ENCODE measurements around the gene DNAJC15. TPM values are rescaled to one million over a fixed set of nuclear protein-coding genes. Genes with fewer than 3 reads are reported as not detected.
"Not testable (repeated sequence)": the region's sequence is repeated elsewhere in the genome, so short reads cannot be mapped to it uniquely, and the experiment has no call there.

The DNAJC15 gene
- total RNA-seq, 1 donor from 2014 or later: 4.7 TPM

- H3K36me3 ChIP-seq: no peaks in the 10 kb centered on the region
- H3K27ac ChIP-seq: peak overlapping the region; percentile 30
- intact Hi-C loops (cut with DNase I): no loop called here
- no peak for DNase-seq (ENCODE audit: extremely low spot score in 2 of 2)
- H3K27me3 ChIP-seq: no peaks in the 10 kb centered on the region
- no peak overlapping the region for H3K4me3 ChIP-seq
- no peak for TF ChIP-seq POLR2A (IDR thresholded peaks at IDR 0.05)
- no peaks in the 10 kb centered on the region for H3K9me3 ChIP-seq
- peaks cover 29% of the 10 kb centered on the region for H3K4me1 ChIP-seq
These were observed 35.4 kb downstream of the DNAJC15 start for GRCh38 chr13:43058831-43059230.

DNA sequence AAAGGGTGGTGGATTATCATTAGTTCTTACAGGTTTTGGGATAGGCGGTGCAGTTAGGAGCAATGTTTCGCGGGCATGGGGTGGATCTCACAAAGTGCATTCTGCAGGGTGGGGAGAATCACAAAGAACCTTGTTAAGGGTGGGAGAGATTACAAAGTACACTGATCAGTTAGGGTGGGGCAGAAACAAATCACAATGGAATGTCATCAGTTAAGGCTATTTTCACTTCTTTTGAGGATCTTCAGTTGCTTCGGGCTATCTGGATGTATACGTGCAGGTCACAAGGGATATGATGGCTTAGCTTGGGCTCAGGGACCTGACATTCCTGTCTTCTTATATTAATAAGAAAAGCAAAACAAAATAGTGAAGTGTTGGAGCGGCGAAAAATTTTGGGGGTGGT lies 36.4 kb downstream of the DNAJC15 start:
- peaks cover 20% of the 10 kb centered on the region for H3K4me1 ChIP-seq
- intact Hi-C loops (cut with DNase I); H3K36me3 ChIP-seq; H3K27ac ChIP-seq; DNase-seq (ENCODE audit: extremely low spot score in 2 of 2); H3K4me3 ChIP-seq; H3K27me3 ChIP-seq; H3K9me3 ChIP-seq: not testable (repeated sequence)

DNA sequence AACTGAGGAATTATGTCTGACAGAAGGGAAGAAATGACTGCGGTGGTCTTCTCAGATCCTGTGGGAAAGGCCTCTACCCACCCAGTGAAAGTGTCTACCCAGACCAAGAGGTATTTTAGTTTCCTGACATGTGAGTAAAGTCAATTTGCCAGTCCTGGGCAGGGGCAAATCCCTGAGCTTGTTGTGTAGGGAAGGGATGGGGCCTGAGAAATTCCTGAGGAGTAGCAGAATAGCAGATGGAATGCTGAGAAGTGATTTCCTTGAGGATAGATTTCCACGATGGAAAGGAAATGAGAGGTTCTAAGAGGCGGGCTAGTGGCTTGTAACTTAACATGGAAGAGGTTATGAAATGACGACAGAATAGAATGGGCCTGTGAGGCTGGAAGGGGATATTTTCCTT lies 37.4 kb downstream of the DNAJC15 start:
- H3K27ac ChIP-seq; H3K4me3 ChIP-seq; DNase-seq (ENCODE audit: extremely low spot score in 2 of 2); H3K27me3 ChIP-seq; intact Hi-C loops (cut with DNase I); H3K36me3 ChIP-seq; H3K9me3 ChIP-seq: not testable (repeated sequence)
- H3K4me1 ChIP-seq: peaks cover 14% of the 10 kb centered on the region

DNA sequence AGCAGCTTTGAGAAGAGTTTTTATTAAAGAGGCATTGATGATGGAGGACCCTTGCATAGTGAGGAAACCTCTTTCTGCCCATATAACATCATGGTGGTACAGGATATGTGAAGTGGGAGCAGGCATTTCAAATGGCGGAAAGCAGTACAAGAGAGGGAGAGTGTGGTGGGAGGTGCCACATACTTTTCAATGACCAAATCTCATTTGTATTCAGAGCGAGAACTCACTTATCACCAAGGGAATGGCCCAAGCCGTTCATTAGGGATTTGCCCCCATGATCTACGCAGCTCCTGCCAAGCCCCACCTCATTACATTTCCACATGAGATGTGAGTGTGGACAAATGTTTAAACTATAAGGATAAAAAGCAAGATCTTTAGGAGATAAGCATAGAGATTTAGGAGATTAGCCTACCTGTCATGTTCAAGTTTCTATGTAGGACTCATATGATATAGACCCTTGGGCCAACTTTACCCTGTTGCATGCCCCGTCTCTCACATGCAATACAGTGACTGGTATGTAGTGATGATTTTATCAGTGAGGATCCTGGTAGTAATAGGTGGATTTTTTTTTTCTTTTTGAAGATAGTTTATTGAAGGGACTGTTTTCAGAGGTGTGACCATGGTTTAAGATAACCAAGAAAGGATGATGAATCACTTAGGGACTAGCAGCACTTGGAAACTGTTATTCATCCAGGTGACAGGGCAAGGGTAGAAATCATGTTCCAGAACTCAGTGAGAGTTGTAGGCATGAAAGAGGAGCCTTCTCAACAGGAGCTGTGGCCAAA lies 38.3 kb downstream of the DNAJC15 start:
- H3K27ac ChIP-seq: no peak overlapping the region
- H3K4me1 ChIP-seq: peaks cover 14% of the 10 kb centered on the region
- H3K27me3 ChIP-seq: no peaks in the 10 kb centered on the region
- no peaks in the 10 kb centered on the region for H3K9me3 ChIP-seq
- H3K36me3 ChIP-seq: no peaks in the 10 kb centered on the region
- intact Hi-C loops (cut with DNase I): no loop called here
- no peak overlapping the region for H3K4me3 ChIP-seq
- DNase-seq (ENCODE audit: extremely low spot score in 2 of 2): no peak
- TF ChIP-seq POLR2AphosphoS5 (IDR thresholded peaks at IDR 0.05; ENCODE audit: insufficient read depth in 1 of 2, low read depth in 1 of 2) (no peak), POLR2A (IDR thresholded peaks at IDR 0.05) (no peak), CTCF (IDR thresholded peaks at IDR 0.05) (no peak)

- TF ChIP-seq POLR2A (IDR thresholded peaks at IDR 0.05): no peak
- no peak for TF ChIP-seq CTCF (IDR thresholded peaks at IDR 0.05)
- TF ChIP-seq POLR2AphosphoS5 (IDR thresholded peaks at IDR 0.05; ENCODE audit: insufficient read depth in 1 of 2, low read depth in 1 of 2): no peak
- intact Hi-C loops (cut with DNase I): no loop called here
- peaks cover under 1% of the 10 kb centered on the region for H3K4me1 ChIP-seq
- H3K36me3 ChIP-seq: peaks cover 0 to 8% of the 10 kb centered on the region in 2 donors
- no peak overlapping the region for H3K27ac ChIP-seq
- no peak for DNase-seq (ENCODE audit: extremely low spot score in 2 of 2)
- no peaks in the 10 kb centered on the region for H3K27me3 ChIP-seq
- no peaks in the 10 kb centered on the region for H3K9me3 ChIP-seq
- no peak overlapping the region for H3K4me3 ChIP-seq
These were observed 48.4 kb downstream of the DNAJC15 start for GRCh38 chr13:43071824-43072223.

DNA sequence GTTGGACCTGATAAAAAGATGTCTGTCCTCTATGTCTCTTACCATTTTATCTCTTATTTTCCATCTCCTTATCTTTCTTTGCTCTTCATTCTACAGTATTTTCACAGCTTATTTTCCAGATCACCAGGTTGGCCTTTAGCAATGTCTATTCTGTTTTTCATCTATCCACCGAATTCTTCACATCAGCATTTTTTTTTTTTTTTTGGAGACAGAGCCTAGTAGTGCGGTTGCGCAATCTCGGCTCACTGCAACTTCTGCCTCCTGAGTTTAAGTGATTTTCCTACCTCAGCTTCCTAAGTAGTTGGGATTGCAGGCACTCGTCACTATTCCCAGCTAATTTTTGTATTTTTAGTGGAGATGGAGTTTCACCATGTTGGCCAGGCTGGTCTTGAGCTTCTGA lies 49.0 kb downstream of the DNAJC15 start:
- no peak for TF ChIP-seq POLR2A (IDR thresholded peaks at IDR 0.05)
- TF ChIP-seq POLR2AphosphoS5 (IDR thresholded peaks at IDR 0.05; ENCODE audit: insufficient read depth in 1 of 2, low read depth in 1 of 2): no peak
- TF ChIP-seq CTCF (IDR thresholded peaks at IDR 0.05): no peak
- Histone ChIP-seq H3K4me1 (peaks cover 6% of the 10 kb centered on the region), H3K36me3 (peaks cover 0 to 8% of the 10 kb centered on the region in 2 donors), H3K27ac (no peak overlapping the region), H3K27me3 (no peaks in the 10 kb centered on the region), H3K9me3 (no peaks in the 10 kb centered on the region), H3K4me3 (no peak overlapping the region)
- intact Hi-C loops (cut with DNase I): no loop called here
- no peak for DNase-seq (ENCODE audit: extremely low spot score in 2 of 2)
